HepG2 (cell line): Measurements from ENCODE around the gene FAM83E. TPM values are rescaled to one million over a fixed set of nuclear protein-coding genes. Genes with fewer than 3 reads are reported as not detected.

Source experiments
- ATAC-seq: fragments of 200-7000 bp; cut with Tn5 transposase; 3 replicates; pipeline ENCODE4 v1.9.1; 2020; ENCODE audit warnings: mild to moderate bottlenecking, moderate library complexity
- BruUV-seq: library from RNA; stranded (reverse); fragments of 400-500 nt; replicated peaks from 2 replicates; lab custom pipeline; 2021; lab: Mats Ljungman, UMichigan
- CTCF ChIA-PET: fragments of 300-600 bp; formaldehyde crosslinking; extraction: SDS; loops from one replicate; lab custom pipeline; 2021; ENCODE audit warnings: low total read pairs, inconsistent platforms, low intra/inter-chr PET ratio; lab: Yijun Ruan, JAX
- POLR2A ChIA-PET: fragments of 350-600 bp; sonication (Branson Sonifier 250); formaldehyde crosslinking; loops from one replicate; lab custom pipeline; 2020; ENCODE audit warnings: antibody characterized with exemption, inconsistent platforms; lab: Yijun Ruan, JAX
- DNase-seq: peaks from one replicate; pipeline ENCODE4 v3.0.0-alpha.2; 2015; ENCODE audit warnings: low spot score
- FAIRE-seq: peaks from 3 replicates; lab custom pipeline; 2011; peaks lifted over from hg19 to GRCh38; lab: Jason Lieb, UNC
- H2AFZ ChIP-seq: one replicate; pipeline ENCODE4 v1.6.1; 2011; ENCODE audit warnings: low read length, inconsistent platforms
- H3K27ac ChIP-seq: fragments of 300-600 bp; 3 replicates; pipeline ENCODE4 v1.8.0; 2011; ENCODE audit warnings: mixed run types, mild to moderate bottlenecking, mixed read lengths, low read length, inconsistent platforms; ENCODE audit not compliant: insufficient read depth; ENCODE audit errors: extremely low read length
- H3K27me3 ChIP-seq, 2 experiments: fragments of 200-600 bp in 1 of 2; 2 replicates in 1 of 2; 3 replicates in 1 of 2; pipeline versions ENCODE4 v1.6.0 to v1.8.0; 2011; ENCODE audit warnings: low read length in 2 of 2, mild to moderate bottlenecking in 2 of 2, moderate library complexity in 2 of 2, inconsistent platforms in 1 of 2; ENCODE audit not compliant: insufficient read depth in 2 of 2, control insufficient read depth in 1 of 2
- H3K36me3 ChIP-seq, 2 experiments: fragments of 200-600 bp in 1 of 2; replicated peaks in 1 of 2; 2 replicates in 1 of 2; 3 replicates in 1 of 2; pipeline versions ENCODE4 v1.5.1 to v1.8.0; 2011; ENCODE audit warnings: low read length in 2 of 2, inconsistent platforms in 1 of 2; ENCODE audit not compliant: insufficient read depth in 2 of 2, control insufficient read depth in 1 of 2
- H3K4me1 ChIP-seq: 2 replicates; pipeline ENCODE4 v1.5.1; 2012; ENCODE audit warnings: low read length, inconsistent platforms; ENCODE audit not compliant: insufficient read depth
- H3K4me2 ChIP-seq: 2 replicates; pipeline ENCODE4 v1.6.0; 2011; ENCODE audit warnings: low read depth, low read length, inconsistent platforms
- H3K4me3 ChIP-seq, 3 experiments: fragments of 200-600 bp in 1 of 3; sonication (generic), shearing (Covaris generic) in 1 of 3; replicated peaks in 1 of 3; 2 replicates each; pipeline ENCODE4 v1.5.1; 2011 to 2016; ENCODE audit warnings: low read length in 3 of 3, inconsistent platforms in 2 of 3, low read depth in 2 of 3, mild to moderate bottlenecking in 2 of 3, control low read depth in 1 of 3, mixed read lengths in 1 of 3; ENCODE audit not compliant: insufficient read depth in 1 of 3
- H3K79me2 ChIP-seq: one replicate; pipeline ENCODE4 v1.6.1; 2011; ENCODE audit warnings: low read length, inconsistent platforms; ENCODE audit not compliant: insufficient read depth
- H3K9ac ChIP-seq: 2 replicates; pipeline ENCODE4 v1.6.0; 2011; ENCODE audit warnings: mild to moderate bottlenecking, low read depth, low read length, inconsistent platforms; ENCODE audit not compliant: insufficient read depth
- H3K9me3 ChIP-seq: 2 replicates; pipeline ENCODE4 v1.5.1; 2012; ENCODE audit warnings: mild to moderate bottlenecking, low read length
- H4K20me1 ChIP-seq: 2 replicates; pipeline ENCODE4 v1.6.0; 2011; ENCODE audit warnings: inconsistent platforms, mild to moderate bottlenecking, low read length, moderate library complexity; ENCODE audit not compliant: insufficient read depth
- PAXIP1 ChIP-seq: sonication (generic); formaldehyde crosslinking; conservative IDR thresholded peaks from 2 replicates; pipeline ENCODE4 v1.4.0; 2020; ENCODE audit warnings: mild to moderate bottlenecking, missing genetic modification reagents, moderate library complexity
- UBTF ChIP-seq: sonication (generic); formaldehyde crosslinking; IDR thresholded peaks from 2 replicates; pipeline ENCODE4 v1.4.0; 2020; ENCODE audit warnings: mild to moderate bottlenecking, missing genetic modification reagents
- WGBS: methylation state at CpG from one replicate; pipeline ENCODE4 v1.1.6; 2017; ENCODE audit warnings: low lambda C conversion rate; 5-methylcytosine and 5-hydroxymethylcytosine counted together
- in situ Hi-C: cut with HindIII; loops from 2 replicates; pipeline ENCODE4 v1.10.0; 2017; ENCODE audit warnings: low pct_unique_long_range_greater_than_20kb; ENCODE audit not compliant: extremely low pct_ligation_motif_present
- intact Hi-C: fragments of 100-400 bp; cut with micrococcal nuclease; formaldehyde crosslinking; loops from one replicate; pipeline ENCODE4 v1.10.0; 2022; ENCODE audit not compliant: unreplicated experiment
- polyA plus RNA-seq, 8 experiments: library from polyadenylated mRNA; depleted of rRNA in 3 of 8; stranded (reverse) in 7 of 8; unstranded in 1 of 8; fragments of >200 nt; fragmentation: Illumina TruSeq in 4 of 8; extraction: Trizol in 4 of 8; gene quantifications; 2 replicates each; pipeline versions ENCODE4 v1.2.1 to v1.2.3, GENCODE V29; 2011 to 2016; ENCODE audit warnings: low read depth in 4 of 8, missing spikeins in 1 of 8, mixed read lengths in 1 of 8; ENCODE audit not compliant: insufficient read depth in 1 of 8
- total RNA-seq, 5 experiments: library from RNA; depleted of rRNA; stranded (reverse); fragments of >200 nt; fragmentation: Illumina TruSeq; extraction: Trizol; gene quantifications; 2 replicates each; pipeline ENCODE4 v1.2.3, GENCODE V29; 2016; ENCODE audit warnings: low read depth in 1 of 5

FAM83E gene
- total and polyA plus RNA-seq, 2 of the 13 experiments (the other 11 are each of a cell fraction or from before 2014, with no cell fraction given), result 0.18 to 0.60 TPM

- BruUV-seq, result no TSS peak
- Histone ChIP-seq H3K4me1 (peaks cover 14% of the 10 kb centered on the region), H3K4me2 (peak overlapping the region; percentile 88), H3K27me3 (peaks cover 0 to 1% of the 10 kb centered on the region in 2 experiments; a peak in 2 of 5 replicates), H3K27ac (no peak overlapping the region), H3K4me3 (peak overlapping the region; percentile 52 to 69 (median 59); a peak in 4 of 6 replicates), H3K9ac (no peak overlapping the region), H3K79me2 (no peaks in the 10 kb centered on the region), H2AFZ (peak overlapping the region; percentile 86), H4K20me1 (no peaks in the 10 kb centered on the region), H3K9me3 (no peaks in the 10 kb centered on the region), H3K36me3 (no peaks in the 10 kb centered on the region)
- POLR2A ChIA-PET, result interaction anchor here (1.2 to 3.4 kb wide), 8 partner anchors 9 to 161 kb away, joined by 3 to 16 read pairs (median 4); partner anchors contain the start of genes DBP, RPL18 and SPHK2
- TF ChIP-seq UBTF (0 out of 2 replicates have a peak, but pooled peaks have one; percentile 7), PAXIP1 (no peak)
- ATAC-seq (peak; percentile 20), DNase-seq (no peak), FAIRE-seq (no peak)
- intact Hi-C loops (no loop called here), in situ Hi-C loops (loop anchor here (5.0 kb wide), 2 partner anchors 142 to 197 kb away; no protein-coding TSS in a partner anchor)
- CTCF ChIA-PET, result interaction anchor here (0.7 to 1.5 kb wide), 2 partner anchors 93 to 190 kb away, joined by 3 to 10 read pairs; no protein-coding TSS in a partner anchor
- 5% methylated on average over 4 of the region's 6 CpGs for WGBS
Measured at GRCh38 chr19:48645620-48646000, 30.7 kb upstream of the FAM83E start.
